GM12875 (cell line): ENCODE data around the gene RSPO4.

Experiments
- H3K4me3 ChIP-seq: one replicate; pipeline ENCODE4 v1.5.1; 2011; ENCODE audit warnings: low read depth, low read length, control low read depth
- CTCF ChIP-seq: IDR thresholded peaks from 2 replicates; pipeline ENCODE4 v1.5.1; 2011; ENCODE audit warnings: low read depth, mild to moderate bottlenecking, control low read depth, inconsistent platforms, low read length, moderate library complexity, borderline replicate concordance; ENCODE audit not compliant: insufficient read depth

The RSPO4 gene

GRCh38 chr20:944148-944547 lies 58.0 kb downstream of the RSPO4 start:
- H3K4me3 ChIP-seq, result no peak overlapping the region
- TF ChIP-seq CTCF, result no peak

- no peak overlapping the region for H3K4me3 ChIP-seq
- TF ChIP-seq CTCF, result no peak
These were observed 59.5 kb downstream of the RSPO4 start for GRCh38 chr20:942611-943010.

DNA sequence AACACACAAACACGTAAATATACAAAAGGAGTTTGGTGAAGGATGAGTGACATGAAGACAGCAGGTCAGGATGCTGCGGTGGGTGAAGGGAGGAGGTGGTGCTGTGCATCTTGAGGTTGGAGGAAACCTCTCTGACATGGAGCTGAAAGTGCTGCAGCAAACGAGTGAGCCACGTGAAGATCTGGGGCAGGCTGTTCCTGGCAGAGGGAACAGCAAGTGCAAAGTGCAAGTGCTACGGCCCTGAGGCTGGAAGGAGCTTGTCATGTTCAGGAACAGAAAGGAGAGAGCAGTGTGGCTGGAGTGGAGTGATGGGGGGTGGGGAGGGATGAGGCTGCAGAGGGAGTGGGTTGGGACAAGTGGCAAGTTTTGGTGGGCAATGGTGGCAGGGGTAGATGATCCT lies 61.2 kb downstream of the RSPO4 start:
- TF ChIP-seq CTCF, result no peak
- H3K4me3 ChIP-seq, result no peak overlapping the region

DNA sequence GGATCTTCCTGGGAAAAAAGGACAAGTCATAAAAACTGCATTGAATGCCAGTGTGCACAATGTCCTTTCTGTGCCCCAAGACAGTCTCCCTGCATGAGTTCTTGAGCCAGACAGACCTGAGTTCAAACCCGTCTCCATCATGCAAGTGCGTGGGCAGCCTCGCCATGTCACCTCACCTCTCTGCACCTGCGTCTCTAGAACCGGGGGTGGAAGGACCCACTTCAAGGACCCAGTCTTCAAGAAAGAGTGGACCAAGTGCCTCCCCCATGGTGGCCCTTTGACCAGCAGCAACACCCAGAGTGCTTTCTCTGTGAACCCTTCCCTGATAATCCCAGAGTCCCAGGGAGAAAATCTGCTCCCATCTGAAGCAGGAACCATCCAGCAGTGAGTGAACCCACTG lies 62.5 kb downstream of the RSPO4 start:
- no peak for TF ChIP-seq CTCF
- H3K4me3 ChIP-seq, result no peak overlapping the region

DNA sequence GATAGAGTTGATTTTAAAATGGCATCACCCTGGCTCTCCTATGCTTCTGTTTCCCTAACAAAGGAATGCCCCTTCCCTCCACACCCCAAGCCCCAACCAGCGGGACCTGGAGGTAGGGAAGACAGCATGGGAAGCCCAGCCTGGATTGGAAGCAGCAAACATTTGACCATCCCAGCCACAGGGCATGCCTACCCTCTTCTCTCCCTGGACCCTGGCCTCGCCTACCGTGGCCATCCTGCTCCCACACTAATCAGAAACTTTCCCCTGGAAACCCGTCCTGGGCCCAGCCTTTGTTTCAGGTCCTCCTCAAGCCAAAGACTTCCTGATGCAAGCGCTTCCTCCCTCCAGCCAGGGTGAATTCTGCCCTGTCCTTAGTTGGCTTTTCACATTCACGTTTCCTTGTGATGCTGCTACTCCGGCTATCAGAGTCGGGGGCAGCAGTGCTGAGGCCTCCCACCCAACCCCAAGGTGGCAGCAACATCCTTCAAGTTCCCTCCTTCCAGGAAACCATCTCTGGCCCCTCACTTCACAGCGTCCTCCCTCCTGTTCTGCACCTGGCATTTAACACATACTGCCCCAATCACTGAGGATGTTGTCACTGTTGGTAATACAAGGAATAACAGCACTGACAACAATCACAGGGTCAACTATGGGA lies 67.8 kb downstream of the RSPO4 start:
- TF ChIP-seq CTCF, result no peak
- no peak overlapping the region for H3K4me3 ChIP-seq

DNA sequence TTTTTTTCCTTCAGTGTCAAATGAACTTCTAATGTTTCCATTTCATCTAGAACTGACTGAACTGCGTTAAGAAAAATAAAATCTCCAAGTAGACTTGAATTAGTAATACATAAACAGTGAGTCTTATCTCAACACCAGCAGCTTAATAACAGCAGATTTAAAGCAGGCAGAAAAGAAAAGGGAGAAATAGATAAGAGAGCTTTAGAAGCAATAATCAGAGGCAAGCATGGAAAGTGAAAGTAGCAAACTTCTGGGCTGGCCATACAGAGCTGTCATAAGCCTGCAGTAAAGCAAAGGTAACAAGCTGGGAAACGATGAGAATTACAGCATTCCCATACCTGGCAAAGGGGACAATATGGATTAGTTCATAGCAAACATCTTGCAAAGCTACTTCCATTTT lies 69.1 kb downstream of the RSPO4 start:
- no peak for TF ChIP-seq CTCF
- H3K4me3 ChIP-seq, result no peak overlapping the region

DNA sequence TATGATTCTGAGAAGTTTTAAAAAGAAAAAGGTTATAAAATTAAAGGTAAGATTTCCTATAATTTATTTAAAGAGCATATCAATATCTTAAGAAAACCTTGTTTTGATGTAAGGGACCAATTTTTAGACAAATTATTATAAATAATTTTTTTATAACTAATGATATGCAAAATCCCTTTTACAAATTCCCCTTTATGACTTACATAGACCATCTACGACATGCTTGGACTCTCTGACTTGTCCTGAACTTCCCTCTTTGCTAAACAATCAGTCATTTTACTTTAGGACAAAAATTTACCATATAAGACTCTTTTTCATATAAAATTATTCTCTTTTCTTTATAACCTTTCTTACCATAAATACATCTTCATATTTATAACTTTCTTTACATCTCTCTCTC lies 70.7 kb downstream of the RSPO4 start:
- no peak overlapping the region for H3K4me3 ChIP-seq
- no peak for TF ChIP-seq CTCF
